Gastroesophageal sphincter (tissue), 4 donors: ENCODE measurements around the gene AMELX. TPM values are rescaled to one million over a fixed set of nuclear protein-coding genes. Genes with fewer than 3 reads are reported as not detected.

Experiments
- ATAC-seq: fragments of 150-250 bp; one replicate; pipeline ENCODE4 v1.9.1; 2016; ENCODE audit warnings: mild to moderate bottlenecking, moderate library complexity
- H3K27ac ChIP-seq, 4 donors: fragments of 200-600 bp; sonication (generic) in 3 of 4; 1 replicate in 3 of 4; 2 replicates in 1 of 4; pipeline ENCODE4 v1.5.1; 2016 to 2019
- H3K27me3 ChIP-seq: fragments of 200-600 bp; sonication (generic); one replicate; pipeline ENCODE4 v1.5.1; 2019
- H3K36me3 ChIP-seq, 2 donors: fragments of 200-600 bp; sonication (generic); one replicate each; pipeline ENCODE4 v1.5.1; 2019; ENCODE audit warnings: control low read depth in 1 of 2
- H3K4me1 ChIP-seq, 3 donors: fragments of 200-600 bp; sonication (generic); 1 replicate in 2 of 3; 2 replicates in 1 of 3; pipeline ENCODE4 v1.5.1; 2016 to 2019; ENCODE audit warnings: control low read depth in 2 of 3
- H3K4me3 ChIP-seq, 2 donors: fragments of 200-600 bp; sonication (generic); one replicate each; pipeline ENCODE4 v1.5.1; 2019; ENCODE audit warnings: mild to moderate bottlenecking in 1 of 2, moderate library complexity in 1 of 2
- H3K9me3 ChIP-seq, 3 donors: fragments of 200-600 bp; sonication (generic); one replicate each; pipeline ENCODE4 v1.5.1; 2017 to 2019; ENCODE audit warnings: control low read depth in 2 of 3
- CTCF ChIP-seq, 4 experiments: fragments of 200-600 bp in 2 of 4; fragments of 450-650 bp in 2 of 4; sonication (generic) in 1 of 4; IDR thresholded peaks; one replicate each; pipeline ENCODE4 v1.5.1; 2017 to 2019; ENCODE audit warnings: antibody characterized with exemption in 4 of 4, mild to moderate bottlenecking in 2 of 4, moderate library complexity in 2 of 4
- EP300 ChIP-seq: sonication (generic); formaldehyde crosslinking; IDR thresholded peaks from one replicate; pipeline ENCODE4 v1.6.1; 2017; ENCODE audit warnings: antibody characterized with exemption, mild to moderate bottlenecking
- POLR2A ChIP-seq, 2 donors: fragments of 450-650 bp; IDR thresholded peaks; one replicate each; pipeline ENCODE4 v1.6.1; 2017; ENCODE audit warnings: antibody characterized with exemption in 2 of 2, mild to moderate bottlenecking in 2 of 2, moderate library complexity in 1 of 2
- POLR2AphosphoS5 ChIP-seq: sonication (generic); formaldehyde crosslinking; IDR thresholded peaks from one replicate; pipeline ENCODE4 v1.6.1; 2017; ENCODE audit warnings: antibody characterized with exemption
- WGBS, 2 donors: methylation state at CpG; one replicate each; pipeline ENCODE4 v1.1.5; 2018; ENCODE audit warnings: low coverage in 1 of 2; 5-methylcytosine and 5-hydroxymethylcytosine counted together
- total RNA-seq, 4 donors: library from RNA; depleted of rRNA; stranded (reverse); fragments of >200 nt; gene quantifications; one replicate each; pipeline ENCODE4 v1.1.0, GENCODE V29; 2016

AMELX gene
- total RNA-seq, 4 donors from 2014 or later: not detected

GRCh38 chrX:11331788-11332187, 38.6 kb downstream of the AMELX start:
- 75 to 100% methylated on average over 2 of the region's 2 CpGs for WGBS, 2 donors
- ATAC-seq: no peak

GRCh38 chrX:11334165-11334564, 41.0 kb downstream of the AMELX start:
- no peaks in the 10 kb centered on the region for H3K36me3 ChIP-seq
- H3K27me3 ChIP-seq: no peaks in the 10 kb centered on the region
- H3K27ac ChIP-seq: no peak overlapping the region
- no peaks in the 10 kb centered on the region for H3K9me3 ChIP-seq
- H3K4me1 ChIP-seq: no peaks in the 10 kb centered on the region
- no peak for TF ChIP-seq POLR2A (IDR thresholded peaks at IDR 0.05)
- TF ChIP-seq EP300: no peak
- TF ChIP-seq CTCF (IDR thresholded peaks at IDR 0.05): no peak
- no peak for TF ChIP-seq POLR2AphosphoS5
- no peak overlapping the region for H3K4me3 ChIP-seq
- ATAC-seq: no peak
- WGBS, 2 donors: 76% methylated on average over 2 of the region's 2 CpGs; no CpG with 5 or more reads in 1 of the 2 donors

More at GRCh38 chrX:11331788-11332187, 38.6 kb downstream of the AMELX start:
- Histone ChIP-seq H3K27me3 (no peaks in the 10 kb centered on the region), H3K9me3 (no peaks in the 10 kb centered on the region), H3K27ac (no peak overlapping the region), H3K36me3 (no peaks in the 10 kb centered on the region), H3K4me3 (no peak overlapping the region), H3K4me1 (no peaks in the 10 kb centered on the region)
- TF ChIP-seq POLR2A (IDR thresholded peaks at IDR 0.05): no peak
- no peak for TF ChIP-seq CTCF (IDR thresholded peaks at IDR 0.05)

- WGBS, 2 donors: 79 to 89% methylated on average over 2 of the region's 2 CpGs
- no peak overlapping the region for H3K4me3 ChIP-seq
- H3K9me3 ChIP-seq: no peaks in the 10 kb centered on the region
- no peaks in the 10 kb centered on the region for H3K36me3 ChIP-seq
- no peak overlapping the region for H3K27ac ChIP-seq
- peaks cover 0 to 1% (median 0%) of the 10 kb centered on the region in 3 donors for H3K4me1 ChIP-seq
- no peak for ATAC-seq
- H3K27me3 ChIP-seq: no peaks in the 10 kb centered on the region
- TF ChIP-seq POLR2A (IDR thresholded peaks at IDR 0.05) (no peak), CTCF (IDR thresholded peaks at IDR 0.05) (no peak), EP300 (no peak), POLR2AphosphoS5 (no peak)
Measured at GRCh38 chrX:11336201-11336600, 43.0 kb downstream of the AMELX start.

GRCh38 chrX:11337292-11338009, 44.2 kb downstream of the AMELX start:
- peaks cover 0 to 8% (median 0%) of the 10 kb centered on the region in 3 donors for H3K4me1 ChIP-seq
- H3K9me3 ChIP-seq: no peaks in the 10 kb centered on the region
- TF ChIP-seq CTCF (IDR thresholded peaks at IDR 0.05) (no peak), POLR2AphosphoS5 (no peak), POLR2A (IDR thresholded peaks at IDR 0.05) (no peak)
- WGBS, 2 donors: 50% methylated on average over 1 of the region's 1 CpG; no CpG with 5 or more reads in 1 of the 2 donors
- ATAC-seq: no peak
- no peak overlapping the region for H3K27ac ChIP-seq
- H3K36me3 ChIP-seq: no peaks in the 10 kb centered on the region
- H3K4me3 ChIP-seq: no peak overlapping the region
- no peaks in the 10 kb centered on the region for H3K27me3 ChIP-seq
